Colonic mucosa (tissue), 4 donors: ENCODE data around the gene PRKCB. TPM values are rescaled to one million over a fixed set of nuclear protein-coding genes. Genes with fewer than 3 reads are reported as not detected.

ENCODE experiments used
- DNase-seq: peaks from one replicate; pipeline ENCODE4 v3.0.0-alpha.2; 2020
- H3K27ac ChIP-seq: fragments of 200-600 bp; one replicate; pipeline ENCODE4 v1.8.0; 2021
- H3K27me3 ChIP-seq: fragments of 200-600 bp; one replicate; pipeline ENCODE4 v1.8.0; 2021
- H3K36me3 ChIP-seq: fragments of 200-600 bp; one replicate; pipeline ENCODE4 v1.8.0; 2021
- H3K4me1 ChIP-seq: fragments of 200-600 bp; one replicate; pipeline ENCODE4 v1.8.0; 2021; ENCODE audit warnings: mild to moderate bottlenecking
- H3K4me3 ChIP-seq: fragments of 200-600 bp; one replicate; pipeline ENCODE4 v1.8.0; 2021
- H3K9ac ChIP-seq, 2 donors: one replicate each; pipeline ENCODE4 v1.7.0; 2013; ENCODE audit warnings: control low read depth in 2 of 2, low read depth in 2 of 2, low read length in 2 of 2
- H3K9me3 ChIP-seq: fragments of 200-600 bp; one replicate; pipeline ENCODE4 v1.8.0; 2021
- intact Hi-C: fragments of 100-400 bp; cut with DNase I; formaldehyde crosslinking; loops from one replicate; pipeline ENCODE4 v1.14.1; 2022
- total RNA-seq, 2 donors: library from RNA; stranded (reverse); fragmentation: NEBNext Ultra II Directional in 1 of 2; extraction: Animal tissue kit (Norgen Biotek cat#: 25700) in 1 of 2; gene quantifications; one replicate each; pipeline ENCODE4 v1.2.1, GENCODE V29; 2021
- TF ChIP-seq, protein P1 (sequence below): fragments of 200-600 bp; IDR thresholded peaks from one replicate; pipeline ENCODE4 v1.8.0; 2022; ENCODE audit warnings: antibody characterized with exemption, mild to moderate bottlenecking
- donor health status: healthy.
- donor health status: DM: no; HTN: no; CAD: no.
- donor health status: DM: no; HTN: no; CAD: no.

PRKCB gene
- total RNA-seq, 2 donors from 2014 or later = 2.5 to 10.7 TPM

DNA sequence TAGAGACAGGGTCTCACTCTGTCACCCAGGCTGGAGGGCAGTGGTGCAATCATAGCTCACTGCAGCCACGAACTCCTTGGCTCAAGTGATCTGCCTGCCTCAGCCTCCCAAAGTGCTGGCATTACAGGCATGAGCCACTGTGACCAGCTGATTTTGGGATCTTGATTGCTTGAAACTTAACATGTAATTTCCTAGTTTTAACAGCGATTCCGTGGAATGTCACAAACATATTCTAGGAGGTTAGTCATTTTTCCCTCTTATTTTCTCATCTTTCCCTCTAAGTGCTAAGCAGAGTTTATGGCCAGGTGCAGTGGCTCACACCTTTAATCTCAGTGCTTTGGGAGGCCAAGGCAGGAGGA lies 297.0 kb downstream of the PRKCB start:
- Histone ChIP-seq H3K9me3 (no peaks in the 10 kb centered on the region), H3K27ac (no peak overlapping the region), H3K4me3 (no peak overlapping the region), H3K4me1 (no peaks in the 10 kb centered on the region), H3K36me3 (no peaks in the 10 kb centered on the region), H3K9ac (no peak overlapping the region), H3K27me3 (no peaks in the 10 kb centered on the region)
- intact Hi-C loops = no loop called here
- TF ChIP-seq, protein P1, sequence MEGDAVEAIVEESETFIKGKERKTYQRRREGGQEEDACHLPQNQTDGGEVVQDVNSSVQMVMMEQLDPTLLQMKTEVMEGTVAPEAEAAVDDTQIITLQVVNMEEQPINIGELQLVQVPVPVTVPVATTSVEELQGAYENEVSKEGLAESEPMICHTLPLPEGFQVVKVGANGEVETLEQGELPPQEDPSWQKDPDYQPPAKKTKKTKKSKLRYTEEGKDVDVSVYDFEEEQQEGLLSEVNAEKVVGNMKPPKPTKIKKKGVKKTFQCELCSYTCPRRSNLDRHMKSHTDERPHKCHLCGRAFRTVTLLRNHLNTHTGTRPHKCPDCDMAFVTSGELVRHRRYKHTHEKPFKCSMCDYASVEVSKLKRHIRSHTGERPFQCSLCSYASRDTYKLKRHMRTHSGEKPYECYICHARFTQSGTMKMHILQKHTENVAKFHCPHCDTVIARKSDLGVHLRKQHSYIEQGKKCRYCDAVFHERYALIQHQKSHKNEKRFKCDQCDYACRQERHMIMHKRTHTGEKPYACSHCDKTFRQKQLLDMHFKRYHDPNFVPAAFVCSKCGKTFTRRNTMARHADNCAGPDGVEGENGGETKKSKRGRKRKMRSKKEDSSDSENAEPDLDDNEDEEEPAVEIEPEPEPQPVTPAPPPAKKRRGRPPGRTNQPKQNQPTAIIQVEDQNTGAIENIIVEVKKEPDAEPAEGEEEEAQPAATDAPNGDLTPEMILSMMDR = no peak
- no peak for DNase-seq

DNA sequence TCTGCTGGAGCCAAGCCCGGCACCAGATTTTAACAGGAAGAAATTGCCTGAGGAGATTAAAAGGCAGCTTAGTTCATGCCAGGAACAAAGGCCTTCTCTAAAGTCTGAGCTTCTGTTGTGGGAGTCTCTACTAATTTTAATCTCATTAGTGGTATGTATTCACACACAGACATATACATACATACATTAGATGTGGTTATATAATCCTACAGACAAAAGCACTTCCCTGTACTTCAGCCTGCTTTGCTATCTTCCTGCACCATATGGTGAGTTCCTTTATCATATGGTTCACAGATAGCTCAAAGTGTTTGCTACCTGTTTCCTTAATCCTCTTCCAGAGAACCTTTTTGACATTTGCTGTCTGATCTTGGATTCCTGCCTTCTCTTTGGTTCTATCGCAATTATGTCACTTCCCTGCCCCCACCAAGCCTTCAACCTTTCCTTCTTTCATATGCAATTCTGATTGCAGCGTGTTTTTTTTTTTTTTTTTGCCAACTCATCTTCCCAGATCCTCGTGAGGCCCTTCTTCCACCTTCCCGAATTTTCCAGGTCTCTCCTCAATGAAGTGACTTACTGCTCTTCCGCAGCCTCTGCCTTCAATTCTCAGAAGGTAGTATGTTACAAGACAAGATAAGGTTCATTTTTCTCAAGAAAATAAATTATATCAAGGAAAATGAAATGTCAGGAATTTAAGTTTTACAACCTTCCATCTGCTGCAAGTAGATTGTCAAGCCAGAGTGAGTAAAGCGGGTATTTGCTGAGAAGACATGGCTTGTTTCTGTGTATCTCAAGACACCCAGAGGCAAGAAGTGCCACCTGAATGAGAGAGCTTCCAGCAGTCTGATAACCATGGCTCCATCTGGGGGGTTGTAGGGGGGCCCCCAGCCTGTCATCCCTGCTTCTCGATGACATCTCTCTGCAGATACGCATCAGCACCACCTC lies 300.1 kb downstream of the PRKCB start:
- no peak overlapping the region for H3K9ac ChIP-seq
- no peak for DNase-seq
- no peak overlapping the region for H3K27ac ChIP-seq
- no peaks in the 10 kb centered on the region for H3K27me3 ChIP-seq
- no peaks in the 10 kb centered on the region for H3K36me3 ChIP-seq
- H3K4me1 ChIP-seq = no peaks in the 10 kb centered on the region
- H3K9me3 ChIP-seq = no peaks in the 10 kb centered on the region
- intact Hi-C loops = no loop called here
- no peak overlapping the region for H3K4me3 ChIP-seq
- TF ChIP-seq, protein P1 = no peak

DNA sequence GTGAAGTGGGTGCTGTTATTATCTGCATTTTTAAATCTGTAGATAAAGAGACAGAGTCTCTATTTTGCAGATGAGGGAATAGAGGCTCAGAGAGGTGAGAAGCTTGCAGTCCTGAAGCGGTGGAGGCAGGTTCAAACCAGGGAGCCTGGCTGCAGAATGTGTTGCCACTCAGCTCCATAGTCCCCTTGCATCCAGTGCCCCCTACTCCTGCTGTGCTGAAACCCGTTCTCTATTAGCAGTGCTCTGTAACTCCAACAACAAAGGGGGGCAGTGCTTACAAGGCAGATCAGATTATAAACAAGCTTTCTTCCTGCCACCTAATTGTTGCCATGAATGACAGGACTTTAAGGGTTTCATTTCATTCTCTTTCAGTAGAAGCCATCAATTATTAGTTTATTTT lies 302.2 kb downstream of the PRKCB start:
- Histone ChIP-seq H3K4me3 (no peak overlapping the region), H3K36me3 (no peaks in the 10 kb centered on the region), H3K27ac (no peak overlapping the region), H3K9ac (no peak overlapping the region), H3K27me3 (no peaks in the 10 kb centered on the region), H3K9me3 (no peaks in the 10 kb centered on the region), H3K4me1 (no peaks in the 10 kb centered on the region)
- intact Hi-C loops = no loop called here
- TF ChIP-seq, protein P1 = no peak
- no peak for DNase-seq

DNA sequence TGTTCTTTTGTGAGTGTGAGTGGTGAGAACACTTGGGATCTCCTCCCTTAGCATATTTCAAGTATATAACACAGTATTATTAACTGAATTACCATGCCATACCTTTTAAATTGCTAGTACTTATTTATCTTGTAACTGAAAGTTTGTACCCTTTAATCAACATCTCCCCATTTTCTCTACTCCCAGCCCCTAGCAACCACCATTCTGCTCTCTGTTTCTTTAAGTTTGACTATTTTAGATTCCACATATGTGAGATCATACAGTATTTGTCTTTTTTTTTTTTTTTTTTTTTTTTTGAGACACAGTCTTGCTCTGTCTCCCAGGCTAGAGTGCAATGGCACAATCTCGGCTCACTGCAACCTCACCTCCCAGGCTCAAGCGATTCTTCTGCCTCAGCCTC lies 302.8 kb downstream of the PRKCB start:
- H3K27me3 ChIP-seq = no peaks in the 10 kb centered on the region
- TF ChIP-seq, protein P1 = no peak
- no peak for DNase-seq
- H3K36me3 ChIP-seq = no peaks in the 10 kb centered on the region
- no peaks in the 10 kb centered on the region for H3K9me3 ChIP-seq
- H3K4me1 ChIP-seq = no peaks in the 10 kb centered on the region
- no peak overlapping the region for H3K4me3 ChIP-seq
- H3K9ac ChIP-seq = no peak overlapping the region
- intact Hi-C loops = no loop called here
- no peak overlapping the region for H3K27ac ChIP-seq

DNA sequence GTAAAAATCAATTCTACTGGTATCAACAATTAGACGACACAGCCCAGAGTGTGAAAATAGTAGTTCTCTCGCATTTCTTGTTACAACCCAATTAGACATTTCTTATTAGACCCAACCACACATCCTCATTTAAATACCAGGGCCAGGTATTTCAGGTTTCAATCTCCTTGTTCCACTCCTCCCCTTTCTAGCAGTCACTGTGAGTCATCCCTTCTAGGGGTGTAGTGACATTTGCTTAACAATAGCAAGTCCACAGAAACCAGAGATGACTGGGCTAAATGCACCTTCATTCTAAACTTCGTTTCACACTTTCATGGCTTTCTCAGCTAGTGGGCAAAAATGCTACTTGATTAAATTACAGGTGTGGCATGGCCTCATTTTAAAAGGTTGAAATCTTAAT lies 303.5 kb downstream of the PRKCB start:
- intact Hi-C loops = no loop called here
- H3K27me3 ChIP-seq = no peaks in the 10 kb centered on the region
- TF ChIP-seq, protein P1 = no peak

More for the DNA sequence above, 303.5 kb downstream of the PRKCB start:
- Histone ChIP-seq H3K36me3 (no peaks in the 10 kb centered on the region), H3K4me3 (no peak overlapping the region), H3K9ac (no peak overlapping the region), H3K9me3 (no peaks in the 10 kb centered on the region), H3K4me1 (no peaks in the 10 kb centered on the region), H3K27ac (no peak overlapping the region)
- DNase-seq = no peak
